Chondrocyte (in vitro differentiated cells): Measurements from ENCODE around the gene CRAMP1. TPM values are rescaled to one million over a fixed set of nuclear protein-coding genes. Genes with fewer than 3 reads are reported as not detected.

Experiments used
- DNase-seq: peaks from one replicate; pipeline ENCODE4 v3.0.0; 2021; ENCODE audit warnings: mixed read lengths, low spot score
- H3K27ac Mint-ChIP-seq: one replicate; pipeline ENCODE4 v1.8.0; 2021; ENCODE audit warnings: mild to moderate bottlenecking, moderate library complexity, mixed read lengths; ENCODE audit not compliant: unreplicated experiment
- H3K27me3 Mint-ChIP-seq: 2 replicates; pipeline ENCODE4 v1.8.0; 2021; ENCODE audit warnings: low read depth, mixed read lengths
- H3K36me3 Mint-ChIP-seq: 2 replicates; pipeline ENCODE4 v1.8.0; 2021; ENCODE audit warnings: low read depth, mixed read lengths
- H3K4me1 Mint-ChIP-seq: 2 replicates; pipeline ENCODE4 v1.8.0; 2021; ENCODE audit warnings: low read depth, mild to moderate bottlenecking, mixed read lengths
- H3K4me3 Mint-ChIP-seq: one replicate; pipeline ENCODE4 v1.8.0; 2021; ENCODE audit warnings: mild to moderate bottlenecking, moderate library complexity, mixed read lengths; ENCODE audit not compliant: unreplicated experiment
- H3K9me3 Mint-ChIP-seq: 2 replicates; pipeline ENCODE4 v1.8.0; 2021; ENCODE audit warnings: low read depth, mixed read lengths
- CTCF ChIP-seq: fragments of 200-600 bp; sonication (generic); IDR thresholded peaks from 2 replicates; pipeline ENCODE4 v1.5.0; 2021; ENCODE audit warnings: antibody characterized with exemption, mild to moderate bottlenecking, moderate library complexity
- total RNA-seq: library from RNA; stranded (reverse); gene quantifications from 3 replicates; pipeline ENCODE4 v1.2.1, GENCODE V29; 2021

The CRAMP1 gene
- total RNA-seq, 1 donor from 2014 or later, result 20.5 TPM

GRCh38 chr16:1708768-1709180 is 96.6 kb downstream of the CRAMP1 start:
- Mint-ChIP-seq H3K4me1 (peaks cover 46% of the 10 kb centered on the region), H3K27ac (peak overlapping the region; percentile 85), H3K9me3 (no peaks in the 10 kb centered on the region), H3K36me3 (no peaks in the 10 kb centered on the region), H3K27me3 (no peaks in the 10 kb centered on the region), H3K4me3 (peak overlapping the region; percentile 38)
- no peak for DNase-seq
- TF ChIP-seq CTCF, result no peak

GRCh38 chr16:1709356-1709755 is 97.2 kb downstream of the CRAMP1 start:
- H3K36me3 Mint-ChIP-seq, result no peaks in the 10 kb centered on the region
- H3K9me3 Mint-ChIP-seq, result no peaks in the 10 kb centered on the region
- H3K27ac Mint-ChIP-seq, result peak overlapping the region; percentile 34
- no peak for TF ChIP-seq CTCF
- peaks cover 45% of the 10 kb centered on the region for H3K4me1 Mint-ChIP-seq
- no peak for DNase-seq
- H3K27me3 Mint-ChIP-seq, result no peaks in the 10 kb centered on the region
- H3K4me3 Mint-ChIP-seq, result no peak overlapping the region

GRCh38 chr16:1710811-1711507 is 98.8 kb downstream of the CRAMP1 start:
- Mint-ChIP-seq H3K9me3 (no peaks in the 10 kb centered on the region), H3K4me1 (peaks cover 40% of the 10 kb centered on the region), H3K27ac (no peak overlapping the region), H3K36me3 (no peaks in the 10 kb centered on the region), H3K27me3 (no peaks in the 10 kb centered on the region), H3K4me3 (no peak overlapping the region)
- no peak for TF ChIP-seq CTCF
- DNase-seq, result no peak

GRCh38 chr16:1712791-1713261 is 100.7 kb downstream of the CRAMP1 start:
- no peak overlapping the region for H3K4me3 Mint-ChIP-seq
- H3K4me1 Mint-ChIP-seq, result peaks cover 31% of the 10 kb centered on the region
- no peaks in the 10 kb centered on the region for H3K9me3 Mint-ChIP-seq
- peak overlapping the region; percentile 33 for H3K27ac Mint-ChIP-seq
- no peak for TF ChIP-seq CTCF
- no peaks in the 10 kb centered on the region for H3K27me3 Mint-ChIP-seq
- H3K36me3 Mint-ChIP-seq, result no peaks in the 10 kb centered on the region
- no peak for DNase-seq

GRCh38 chr16:1713331-1713730 is 101.2 kb downstream of the CRAMP1 start:
- Mint-ChIP-seq H3K4me1 (peaks cover 26% of the 10 kb centered on the region), H3K27ac (peak overlapping the region; percentile 33)

More at GRCh38 chr16:1713331-1713730, 101.2 kb downstream of the CRAMP1 start:
- DNase-seq, result no peak
- Mint-ChIP-seq H3K36me3 (no peaks in the 10 kb centered on the region), H3K9me3 (no peaks in the 10 kb centered on the region), H3K4me3 (no peak overlapping the region), H3K27me3 (no peaks in the 10 kb centered on the region)
- no peak for TF ChIP-seq CTCF
